HEK293 (cell line): ENCODE data around the gene LASP1NB.

ENCODE experiments used
- ATF2 ChIP-seq: fragments of 450-650 bp; formaldehyde crosslinking; IDR thresholded peaks from 2 replicates; pipeline ENCODE4 v1.5.1; 2016; ENCODE audit warnings: missing biosample characterization, missing genetic modification characterization, low read depth
- BCL6B ChIP-seq: fragments of 450-650 bp; formaldehyde crosslinking; IDR thresholded peaks from 2 replicates; pipeline ENCODE4 v1.5.1; 2017; ENCODE audit warnings: missing biosample characterization, missing genetic modification characterization
- CTCF ChIP-seq: fragments of 450-650 bp; formaldehyde crosslinking; IDR thresholded peaks from 2 replicates; pipeline ENCODE4 v1.5.1; 2016; ENCODE audit warnings: missing biosample characterization, missing genetic modification characterization
- HIC1 ChIP-seq: fragments of 450-650 bp; formaldehyde crosslinking; IDR thresholded peaks from 2 replicates; pipeline ENCODE4 v1.5.1; 2016; ENCODE audit warnings: missing biosample characterization, missing genetic modification characterization
- SCRT1 ChIP-seq: fragments of 450-650 bp; formaldehyde crosslinking; IDR thresholded peaks from 2 replicates; pipeline ENCODE4 v1.5.1; 2016; ENCODE audit warnings: missing biosample characterization, missing genetic modification characterization, borderline replicate concordance
- ZBTB49 ChIP-seq: fragments of 450-650 bp; formaldehyde crosslinking; IDR thresholded peaks from 2 replicates; pipeline ENCODE4 v1.5.1; 2016; ENCODE audit warnings: missing biosample characterization, missing genetic modification characterization, low read depth
- ZNF133 ChIP-seq: fragments of 450-650 bp; formaldehyde crosslinking; IDR thresholded peaks from 2 replicates; pipeline ENCODE4 v1.5.1; 2016; ENCODE audit warnings: missing biosample characterization, missing genetic modification characterization
- ZNF138 ChIP-seq: fragments of 450-650 bp; formaldehyde crosslinking; IDR thresholded peaks from 2 replicates; pipeline ENCODE4 v1.5.1; 2016; ENCODE audit warnings: missing biosample characterization, missing genetic modification characterization, borderline replicate concordance
- ZNF24 ChIP-seq: fragments of 450-650 bp; formaldehyde crosslinking; IDR thresholded peaks from 2 replicates; pipeline ENCODE4 v1.5.1; 2016; ENCODE audit warnings: missing biosample characterization, missing genetic modification characterization
- ZNF274 ChIP-seq, 2 experiments: fragments of 200-500 bp in 1 of 2; fragments of 450-650 bp in 1 of 2; sonication (Bioruptor generic) in 1 of 2; formaldehyde crosslinking in 1 of 2; IDR thresholded peaks; 2 replicates each; pipeline versions ENCODE4 v1.5.1 to v1.6.1; 2014 to 2016; ENCODE audit warnings: borderline replicate concordance in 1 of 2, inconsistent platforms in 1 of 2, low read length in 1 of 2, missing biosample characterization in 1 of 2, missing genetic modification characterization in 1 of 2
- ZNF48 ChIP-seq: fragments of 450-650 bp; formaldehyde crosslinking; IDR thresholded peaks from 2 replicates; pipeline ENCODE4 v1.5.1; 2016; ENCODE audit warnings: missing biosample characterization, missing genetic modification characterization
- ZNF776 ChIP-seq: fragments of 450-650 bp; formaldehyde crosslinking; IDR thresholded peaks from 2 replicates; pipeline ENCODE4 v1.5.0; 2017; ENCODE audit warnings: missing biosample characterization, missing genetic modification characterization, borderline replicate concordance
- ZNF830 ChIP-seq: fragments of 450-650 bp; IDR thresholded peaks from 2 replicates; pipeline ENCODE4 v1.5.0; 2018; ENCODE audit warnings: missing biosample characterization, missing genetic modification characterization, low read depth, mild to moderate bottlenecking, moderate library complexity

GRCh38 chr17:38892620-38893019 lies 32.8 kb upstream of the LASP1NB start:
- no peak for TF ChIP-seq CTCF (tag by site-specific recombination)
- TF ChIP-seq ZNF133 (tag by site-specific recombination): no peak
- no peak for TF ChIP-seq ZNF24 (tag by site-specific recombination)
- no peak for TF ChIP-seq ZBTB49
- no peak for TF ChIP-seq ZNF830 (tag by site-specific recombination)
- TF ChIP-seq ZNF138 (tag by site-specific recombination): no peak
- TF ChIP-seq ZNF776 (tag by site-specific recombination): no peak
- no peak for TF ChIP-seq HIC1 (tag by site-specific recombination)
- TF ChIP-seq ZNF274 (IDR thresholded peaks at IDR 0.05; ENCODE audit: low read length): no peak
- no peak for TF ChIP-seq ZNF274 (tag by site-specific recombination; IDR thresholded peaks at IDR 0.05; ENCODE audit: borderline replicate concordance)
- no peak for TF ChIP-seq BCL6B
- TF ChIP-seq SCRT1 (tag by site-specific recombination): no peak
- no peak for TF ChIP-seq ATF2 (tag by site-specific recombination)
- no peak for TF ChIP-seq ZNF48 (tag by site-specific recombination)
